WERI-Rb-1 (cell line): ENCODE results near the gene FCGR3A.
"Not testable (repeated sequence)": the region's sequence is repeated elsewhere in the genome, so short reads cannot be mapped to it uniquely, and the experiment has no call there.

ENCODE experiments used
- DNase-seq: peaks from one replicate; pipeline ENCODE4 v3.0.0-alpha.2; 2020
- H3K27ac ChIP-seq: fragments of 250-450 bp; sonication (Bioruptor Pico); 2 replicates; pipeline ENCODE4 v1.5.1; 2020; ENCODE audit warnings: mild to moderate bottlenecking, moderate library complexity
- H3K27me3 ChIP-seq: fragments of 250-450 bp; sonication (Bioruptor Pico); 2 replicates; pipeline ENCODE4 v1.5.1; 2021; ENCODE audit warnings: mild to moderate bottlenecking, low read depth, moderate library complexity; ENCODE audit not compliant: insufficient read depth, severe bottlenecking
- H3K36me3 ChIP-seq: fragments of 250-450 bp; sonication (Bioruptor Pico); 2 replicates; pipeline ENCODE4 v1.5.1; 2020; ENCODE audit warnings: mild to moderate bottlenecking, moderate library complexity
- H3K4me3 ChIP-seq: 2 replicates; pipeline ENCODE4 v1.5.1; 2011; ENCODE audit warnings: low read depth, mild to moderate bottlenecking, control low read depth, low read length
- H3K9me3 ChIP-seq: fragments of 250-450 bp; sonication (Bioruptor Pico); 2 replicates; pipeline ENCODE4 v1.5.1; 2021; ENCODE audit warnings: mild to moderate bottlenecking, moderate library complexity; ENCODE audit not compliant: severe bottlenecking

The FCGR3A gene

DNA sequence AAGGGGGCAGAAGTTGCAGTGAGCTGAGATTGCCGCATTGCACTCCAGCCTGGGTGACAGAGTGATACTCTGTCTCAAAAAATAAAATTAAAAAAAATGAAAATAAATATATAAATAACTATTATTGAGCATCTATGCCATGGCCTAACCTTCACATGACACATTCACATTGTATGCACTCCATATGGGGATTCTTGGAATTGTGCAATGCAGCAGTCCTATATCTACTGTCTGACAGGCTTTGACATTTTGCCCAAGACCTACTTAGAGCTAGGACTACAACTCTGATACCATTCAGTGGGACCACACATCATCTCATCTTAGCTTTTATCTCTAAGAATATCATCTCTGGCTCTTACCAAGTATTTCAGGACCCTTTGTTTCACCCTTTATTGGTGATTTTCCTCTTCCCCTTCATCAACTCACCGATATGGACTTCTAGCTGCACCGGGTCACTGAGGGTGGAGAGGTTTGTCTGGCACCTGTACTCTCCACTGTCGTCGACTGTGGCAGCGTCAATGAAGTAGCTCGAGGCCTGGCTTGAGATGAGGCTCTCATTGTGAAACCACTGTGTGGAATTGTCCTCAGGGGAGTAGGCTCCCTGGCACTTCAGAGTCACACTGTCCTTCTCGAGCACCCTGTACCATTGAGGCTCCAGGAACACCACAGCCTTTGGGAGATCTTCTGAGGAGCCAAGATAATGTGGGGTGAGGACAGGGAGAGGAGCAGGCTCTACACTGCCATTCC is 1.4 kb downstream of the FCGR3A start:
- H3K36me3 ChIP-seq, H3K4me3 ChIP-seq, H3K27ac ChIP-seq, H3K9me3 ChIP-seq, DNase-seq: not testable (repeated sequence)
- peaks cover 39% of the 10 kb centered on the region for H3K27me3 ChIP-seq

DNA sequence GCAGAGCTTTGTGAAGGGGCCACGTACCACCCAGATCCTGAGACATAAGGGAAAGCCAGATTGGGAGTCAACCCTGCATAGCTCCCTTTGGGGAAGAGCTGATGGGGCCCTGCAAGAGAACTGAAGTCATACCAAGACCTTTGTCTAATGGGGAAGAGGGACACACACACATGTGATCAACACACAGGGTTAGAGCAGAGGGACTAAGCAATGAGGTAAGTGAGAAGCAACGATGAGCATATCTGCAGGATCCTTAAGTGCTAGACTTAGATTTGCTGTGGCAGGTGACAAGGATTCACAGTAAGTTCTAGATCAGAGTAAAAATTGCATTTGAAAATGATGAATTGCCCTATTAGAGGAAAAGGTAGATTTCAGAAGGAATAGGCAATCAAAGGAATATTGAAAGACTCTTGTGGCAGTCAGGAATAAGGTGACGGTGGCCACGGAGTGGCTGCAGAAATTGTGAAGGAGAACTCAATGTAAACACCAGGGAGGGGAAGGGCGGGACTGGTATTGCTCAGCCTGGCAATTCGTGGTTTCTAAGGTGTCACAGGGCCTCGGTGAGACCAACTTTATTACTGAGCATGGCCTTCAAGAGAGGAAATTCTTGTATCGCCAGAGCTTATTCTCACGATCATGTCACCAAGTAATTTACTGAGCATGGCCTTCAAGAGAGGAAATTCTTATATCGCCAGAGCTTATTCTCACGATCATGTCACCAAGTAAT is 4.5 kb downstream of the FCGR3A start:
- not testable (repeated sequence) for H3K27ac ChIP-seq, H3K4me3 ChIP-seq, DNase-seq, H3K36me3 ChIP-seq, H3K9me3 ChIP-seq
- H3K27me3 ChIP-seq, result peaks cover 49% of the 10 kb centered on the region

DNA sequence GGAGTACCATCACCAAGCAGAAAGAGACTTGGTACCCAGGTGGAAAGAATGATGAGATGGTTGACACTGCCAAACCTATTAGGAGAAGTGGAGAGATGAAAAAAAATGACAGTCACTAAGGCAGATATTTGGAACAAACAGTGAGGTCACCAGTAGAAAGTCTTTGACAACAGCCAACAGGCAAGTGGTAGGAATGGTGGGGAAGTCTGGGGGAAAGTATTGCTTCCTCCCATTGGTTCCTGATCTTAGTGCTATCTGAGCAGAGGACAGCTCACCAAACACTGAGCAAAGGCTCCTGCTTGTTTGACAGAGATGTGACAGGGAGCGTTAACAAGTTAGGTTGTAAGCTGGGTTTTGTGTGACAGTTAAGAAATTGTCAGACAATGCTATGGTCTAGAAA is 6.5 kb downstream of the FCGR3A start:
- not testable (repeated sequence) for H3K27ac ChIP-seq, DNase-seq, H3K36me3 ChIP-seq, H3K4me3 ChIP-seq
- peaks cover 61% of the 10 kb centered on the region for H3K27me3 ChIP-seq
- H3K9me3 ChIP-seq, result peaks cover 14% of the 10 kb centered on the region

DNA sequence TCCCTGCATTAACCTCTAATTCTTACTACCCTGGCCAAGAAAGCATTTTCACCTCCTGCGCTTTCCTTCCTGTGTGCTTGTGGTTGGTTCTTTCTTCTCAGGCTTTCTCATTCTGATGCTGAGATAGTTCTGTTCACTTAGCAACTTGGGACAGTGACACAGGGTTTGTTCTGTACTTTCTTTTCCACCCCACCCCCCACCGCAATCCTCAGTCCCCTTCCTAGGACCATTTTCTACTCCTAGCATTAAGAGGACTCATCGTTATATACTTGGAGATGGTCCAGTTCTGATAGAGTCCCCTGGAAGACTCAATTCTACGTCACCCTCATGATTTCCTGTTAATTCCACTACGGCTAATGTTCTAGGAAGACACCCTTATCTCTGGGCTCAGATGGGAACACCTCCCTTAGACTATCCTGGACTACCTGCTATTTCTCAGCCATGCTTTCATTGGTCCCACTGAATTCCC is 7.5 kb downstream of the FCGR3A start:
- DNase-seq, H3K36me3 ChIP-seq: not testable (repeated sequence)

DNA sequence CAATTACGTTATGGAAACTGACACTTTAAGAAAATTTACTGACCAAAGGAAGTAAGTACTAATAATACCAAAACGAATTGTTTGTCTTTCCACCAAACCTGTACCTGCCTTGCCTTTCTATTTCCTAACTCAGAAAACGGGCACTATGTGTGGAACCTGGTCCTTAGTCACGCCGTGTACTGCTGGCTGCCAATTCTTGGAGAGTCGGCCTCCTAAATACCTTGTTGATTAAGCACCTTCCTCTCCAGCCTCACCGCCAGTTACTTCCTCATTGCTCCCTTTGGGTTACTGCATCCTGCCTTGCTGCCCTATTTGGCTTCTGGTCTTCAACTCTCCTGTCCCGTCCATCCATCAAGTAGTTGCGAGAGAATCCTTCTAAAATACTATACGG is 9.1 kb downstream of the FCGR3A start:
- H3K4me3 ChIP-seq, H3K36me3 ChIP-seq, H3K27ac ChIP-seq, DNase-seq: not testable (repeated sequence)
- Histone ChIP-seq H3K9me3 (peaks cover 19% of the 10 kb centered on the region), H3K27me3 (peaks cover 56% of the 10 kb centered on the region)

More for the DNA sequence above, 7.5 kb downstream of the FCGR3A start:
- Histone ChIP-seq H3K9me3 (peaks cover 18% of the 10 kb centered on the region), H3K27me3 (peaks cover 56% of the 10 kb centered on the region)
- not testable (repeated sequence) for H3K4me3 ChIP-seq, H3K27ac ChIP-seq

DNA sequence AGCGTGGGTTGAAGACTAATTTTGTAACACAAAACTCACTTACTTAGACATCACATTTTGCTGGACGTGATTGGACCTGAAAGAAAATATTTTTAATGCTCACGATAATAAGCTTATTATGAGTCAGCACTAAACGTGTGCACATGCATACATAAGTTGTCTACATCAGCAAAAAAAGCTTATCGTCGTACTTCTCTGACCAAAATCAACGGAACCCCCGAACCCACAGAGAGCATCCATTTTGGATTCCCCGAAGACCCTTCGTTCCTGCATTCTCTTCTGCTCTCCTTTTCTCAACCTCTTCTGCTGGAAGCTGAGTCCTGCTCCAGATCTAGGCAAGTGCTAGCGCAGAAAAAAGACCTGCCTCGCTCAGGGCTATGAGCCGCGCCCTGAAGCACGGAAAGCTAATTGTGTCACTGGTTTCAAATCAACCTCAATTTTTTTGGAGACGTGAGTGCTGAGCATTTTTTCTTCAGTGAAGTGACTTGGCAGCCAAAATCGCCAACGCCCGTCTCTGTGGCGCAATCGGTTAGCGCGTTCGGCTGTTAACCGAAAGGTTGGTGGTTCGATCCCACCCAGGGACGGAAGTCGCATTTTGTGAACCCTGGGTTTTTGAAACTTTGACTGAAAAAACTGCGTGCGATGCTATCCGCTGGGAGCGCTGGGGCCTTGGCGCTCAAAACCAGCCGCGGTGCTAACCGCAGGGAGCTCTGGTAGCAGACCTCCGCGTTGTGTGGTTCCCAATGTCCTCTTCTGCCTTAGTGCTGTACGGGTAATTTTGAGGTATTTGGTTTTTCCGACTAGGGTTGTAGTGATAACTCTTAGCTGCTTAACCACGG is 9.7 kb downstream of the FCGR3A start:
- H3K27ac ChIP-seq, H3K36me3 ChIP-seq, DNase-seq, H3K4me3 ChIP-seq: not testable (repeated sequence)
- Histone ChIP-seq H3K27me3 (peaks cover 57% of the 10 kb centered on the region), H3K9me3 (peaks cover 19% of the 10 kb centered on the region)

DNA sequence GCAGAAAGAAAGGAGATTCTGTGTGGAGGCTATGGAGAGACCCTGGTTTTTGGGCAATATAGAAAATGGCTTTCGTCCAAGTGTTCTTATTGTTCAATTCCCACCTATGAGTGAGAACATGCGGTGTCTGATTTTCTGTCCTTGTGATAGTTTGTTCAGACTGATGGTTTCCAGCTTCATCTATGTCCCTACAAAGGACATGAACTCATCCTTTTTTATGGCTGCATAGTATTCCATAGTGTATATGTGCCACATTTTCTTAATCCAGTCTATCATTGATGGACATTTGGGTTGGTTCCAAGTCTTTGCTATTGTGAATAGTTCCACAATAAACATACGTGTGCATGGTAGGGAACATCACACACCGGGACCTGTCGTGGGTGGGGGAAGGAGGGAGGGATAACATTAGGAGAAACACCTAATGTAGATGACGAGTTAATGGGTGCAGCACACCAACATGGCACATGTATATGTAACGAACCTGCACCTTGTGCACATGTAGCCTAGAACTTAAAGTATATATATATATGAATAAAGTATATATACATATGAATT is 10.6 kb downstream of the FCGR3A start:
- peaks cover 57% of the 10 kb centered on the region for H3K27me3 ChIP-seq
- H3K36me3 ChIP-seq, H3K4me3 ChIP-seq, DNase-seq, H3K27ac ChIP-seq: not testable (repeated sequence)
- H3K9me3 ChIP-seq, result peaks cover 19% of the 10 kb centered on the region

DNA sequence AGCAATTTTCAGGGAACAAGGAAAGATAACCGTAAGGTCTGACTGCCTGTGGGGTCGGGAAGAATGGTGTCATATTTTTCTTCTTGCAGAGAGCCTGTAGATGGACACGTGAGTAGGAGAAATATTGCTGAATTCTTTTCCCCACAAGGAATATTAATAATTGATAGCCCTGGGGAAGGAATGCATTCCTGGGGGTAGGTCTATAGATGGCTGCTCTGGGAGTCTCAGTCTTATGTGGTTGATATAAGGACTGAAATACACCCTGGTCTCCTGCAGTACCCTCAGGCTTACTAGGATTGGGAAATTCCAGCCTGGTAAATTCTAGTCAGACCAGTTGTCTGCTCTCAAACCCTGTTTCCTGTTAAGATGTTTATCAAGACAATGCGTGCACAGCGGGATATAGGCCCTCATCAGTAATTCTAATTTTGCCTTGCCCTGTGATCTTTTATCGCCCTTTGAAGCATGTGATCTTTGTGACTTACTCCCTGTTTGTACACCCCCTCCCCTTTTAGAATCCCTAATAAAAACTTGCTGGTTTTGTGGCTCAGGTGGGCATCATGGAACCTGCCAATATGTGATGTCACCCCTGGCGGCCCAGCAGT is 12.4 kb downstream of the FCGR3A start:
- Histone ChIP-seq H3K9me3 (peaks cover 22% of the 10 kb centered on the region), H3K27me3 (peaks cover 65% of the 10 kb centered on the region)
- H3K36me3 ChIP-seq, H3K4me3 ChIP-seq, H3K27ac ChIP-seq, DNase-seq: not testable (repeated sequence)

DNA sequence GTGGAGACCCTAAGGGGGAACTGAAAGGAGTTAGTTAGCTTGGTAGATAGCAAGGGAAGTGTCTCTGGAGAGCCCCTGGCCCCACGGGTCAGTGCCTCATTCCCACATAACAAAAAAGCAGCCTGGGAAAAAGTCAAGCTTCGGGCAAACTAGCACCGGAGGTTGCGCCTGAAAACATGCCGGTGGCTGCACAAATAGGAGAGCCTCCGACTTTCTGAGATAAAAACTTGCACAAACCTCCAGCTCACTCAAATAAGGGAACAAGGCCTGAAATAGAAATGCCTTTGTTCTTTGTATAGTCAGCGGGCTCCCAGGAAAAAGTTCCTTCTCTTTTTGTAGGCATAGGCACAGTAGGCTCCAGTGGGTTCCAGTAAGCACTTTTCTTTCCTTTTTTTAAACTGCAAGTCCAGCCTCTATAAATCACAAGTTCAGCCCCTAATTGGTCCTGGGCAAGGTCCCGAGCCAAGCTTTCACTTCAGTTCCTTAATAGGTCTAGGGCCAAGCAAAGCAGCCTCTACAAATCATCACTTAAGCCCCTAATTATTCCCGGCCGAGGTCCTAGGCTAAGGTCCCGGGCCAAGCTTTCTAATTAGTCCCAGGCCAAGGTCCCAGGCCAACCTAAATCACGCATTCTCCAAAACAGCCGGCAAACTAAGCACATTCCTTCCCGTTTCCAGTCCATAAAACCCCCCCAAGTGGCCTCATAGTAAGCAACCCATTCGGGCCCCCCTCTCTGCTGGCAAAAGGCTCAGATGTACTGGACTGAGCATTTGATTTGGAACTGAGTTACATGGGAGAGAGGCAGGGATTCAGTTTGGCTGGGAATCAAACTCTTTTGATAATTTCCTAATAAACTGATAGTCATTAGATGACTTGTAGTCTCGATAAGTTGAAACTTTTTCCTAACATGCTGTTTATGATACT is 16.7 kb downstream of the FCGR3A start:
- not testable (repeated sequence) for H3K4me3 ChIP-seq, H3K27ac ChIP-seq, DNase-seq, H3K36me3 ChIP-seq
- H3K9me3 ChIP-seq, result peaks cover 28% of the 10 kb centered on the region
- H3K27me3 ChIP-seq, result peaks cover 59% of the 10 kb centered on the region
